ENCODE results near the gene SCN5A.

GRCh38 chr3:38636881-38637280 lies 12.6 kb downstream of the SCN5A start:
- no peak for TF ChIP-seq CTCF (IDR thresholded peaks at IDR 0.05)
- TF ChIP-seq SIN3A (IDR thresholded peaks at IDR 0.05; ENCODE audit: borderline replicate concordance, low read depth, low read length): no peak
- TF ChIP-seq MAX (IDR thresholded peaks at IDR 0.05; ENCODE audit: low read depth): no peak
- TF ChIP-seq MEF2A (IDR thresholded peaks at IDR 0.05; ENCODE audit: borderline replicate concordance, low read depth): no peak
- TF ChIP-seq NFIC (IDR thresholded peaks at IDR 0.05; ENCODE audit: borderline replicate concordance): no peak
- no peak for TF ChIP-seq PBX3 (IDR thresholded peaks at IDR 0.05)
- TF ChIP-seq TAF1 (IDR thresholded peaks at IDR 0.05; ENCODE audit: borderline replicate concordance, low read depth, low read length): no peak
- no peak for TF ChIP-seq MXI1 (IDR thresholded peaks at IDR 0.05; ENCODE audit: low read depth, low read length)

Data from SK-N-SH (cell line).